HepG2 (cell line): ENCODE results near the gene BRSK2. TPM values are rescaled to one million over a fixed set of nuclear protein-coding genes. Genes with fewer than 3 reads are reported as not detected.

Experiments
- ATAC-seq: fragments of 200-7000 bp; cut with Tn5 transposase; 3 replicates; pipeline ENCODE4 v1.9.1; 2020; ENCODE audit warnings: mild to moderate bottlenecking, moderate library complexity
- BruUV-seq: library from RNA; stranded (reverse); fragments of 400-500 nt; replicated peaks from 2 replicates; lab custom pipeline; 2021; lab: Mats Ljungman, UMichigan
- CTCF ChIA-PET: fragments of 300-600 bp; formaldehyde crosslinking; extraction: SDS; loops from one replicate; lab custom pipeline; 2021; ENCODE audit warnings: low total read pairs, inconsistent platforms, low intra/inter-chr PET ratio; lab: Yijun Ruan, JAX
- POLR2A ChIA-PET: fragments of 350-600 bp; sonication (Branson Sonifier 250); formaldehyde crosslinking; loops from one replicate; lab custom pipeline; 2020; ENCODE audit warnings: antibody characterized with exemption, inconsistent platforms; lab: Yijun Ruan, JAX
- DNase-seq: peaks from one replicate; pipeline ENCODE4 v3.0.0-alpha.2; 2015; ENCODE audit warnings: low spot score
- FAIRE-seq: peaks from 3 replicates; lab custom pipeline; 2011; peaks lifted over from hg19 to GRCh38; lab: Jason Lieb, UNC
- H2AFZ ChIP-seq: one replicate; pipeline ENCODE4 v1.6.1; 2011; ENCODE audit warnings: low read length, inconsistent platforms
- H3K27ac ChIP-seq: fragments of 300-600 bp; 3 replicates; pipeline ENCODE4 v1.8.0; 2011; ENCODE audit warnings: mixed run types, mild to moderate bottlenecking, mixed read lengths, low read length, inconsistent platforms; ENCODE audit not compliant: insufficient read depth; ENCODE audit errors: extremely low read length
- H3K27me3 ChIP-seq, 2 experiments: fragments of 200-600 bp in 1 of 2; 2 replicates in 1 of 2; 3 replicates in 1 of 2; pipeline versions ENCODE4 v1.6.0 to v1.8.0; 2011; ENCODE audit warnings: low read length in 2 of 2, mild to moderate bottlenecking in 2 of 2, moderate library complexity in 2 of 2, inconsistent platforms in 1 of 2; ENCODE audit not compliant: insufficient read depth in 2 of 2, control insufficient read depth in 1 of 2
- H3K36me3 ChIP-seq, 2 experiments: fragments of 200-600 bp in 1 of 2; replicated peaks in 1 of 2; 2 replicates in 1 of 2; 3 replicates in 1 of 2; pipeline versions ENCODE4 v1.5.1 to v1.8.0; 2011; ENCODE audit warnings: low read length in 2 of 2, inconsistent platforms in 1 of 2; ENCODE audit not compliant: insufficient read depth in 2 of 2, control insufficient read depth in 1 of 2
- H3K4me1 ChIP-seq: 2 replicates; pipeline ENCODE4 v1.5.1; 2012; ENCODE audit warnings: low read length, inconsistent platforms; ENCODE audit not compliant: insufficient read depth
- H3K4me2 ChIP-seq: 2 replicates; pipeline ENCODE4 v1.6.0; 2011; ENCODE audit warnings: low read depth, low read length, inconsistent platforms
- H3K4me3 ChIP-seq, 3 experiments: fragments of 200-600 bp in 1 of 3; sonication (generic), shearing (Covaris generic) in 1 of 3; replicated peaks in 1 of 3; 2 replicates each; pipeline ENCODE4 v1.5.1; 2011 to 2016; ENCODE audit warnings: low read length in 3 of 3, inconsistent platforms in 2 of 3, low read depth in 2 of 3, mild to moderate bottlenecking in 2 of 3, control low read depth in 1 of 3, mixed read lengths in 1 of 3; ENCODE audit not compliant: insufficient read depth in 1 of 3
- H3K79me2 ChIP-seq: one replicate; pipeline ENCODE4 v1.6.1; 2011; ENCODE audit warnings: low read length, inconsistent platforms; ENCODE audit not compliant: insufficient read depth
- H3K9ac ChIP-seq: 2 replicates; pipeline ENCODE4 v1.6.0; 2011; ENCODE audit warnings: mild to moderate bottlenecking, low read depth, low read length, inconsistent platforms; ENCODE audit not compliant: insufficient read depth
- H3K9me3 ChIP-seq: 2 replicates; pipeline ENCODE4 v1.5.1; 2012; ENCODE audit warnings: mild to moderate bottlenecking, low read length
- H4K20me1 ChIP-seq: 2 replicates; pipeline ENCODE4 v1.6.0; 2011; ENCODE audit warnings: inconsistent platforms, mild to moderate bottlenecking, low read length, moderate library complexity; ENCODE audit not compliant: insufficient read depth
- CCDC6 ChIP-seq: sonication (generic); formaldehyde crosslinking; IDR thresholded peaks from 2 replicates; pipeline ENCODE4 v1.8.1; 2022; ENCODE audit warnings: mild to moderate bottlenecking, missing genetic modification reagents, moderate library complexity
- CTCF ChIP-seq: sonication (generic); formaldehyde crosslinking; IDR thresholded peaks from 2 replicates; pipeline ENCODE4 v1.5.0; 2020; ENCODE audit warnings: mild to moderate bottlenecking, missing genetic modification reagents, moderate library complexity
- FOXA3 ChIP-seq: IDR thresholded peaks from 2 replicates; pipeline ENCODE4 v1.6.1; 2016; ENCODE audit warnings: missing genetic modification reagents, missing compliant biosample characterization
- HNF4A ChIP-seq: sonication (generic); formaldehyde crosslinking; IDR thresholded peaks from 2 replicates; pipeline ENCODE4 v1.4.0; 2020; ENCODE audit warnings: missing genetic modification reagents
- HNRNPH1 ChIP-seq: fragments of 200-400 bp; formaldehyde crosslinking; optimal IDR thresholded peaks from 2 replicates; pipeline ENCODE3; 2017; ENCODE audit warnings: mild to moderate bottlenecking, low read depth, low read length
- MBD4 ChIP-seq: IDR thresholded peaks from 2 replicates; pipeline ENCODE4 v1.6.1; 2012; ENCODE audit warnings: low read length, inconsistent platforms, borderline replicate concordance
- SKI ChIP-seq: fragments of 450-650 bp; IDR thresholded peaks from one replicate; pipeline ENCODE4 v1.6.1; 2018; ENCODE audit warnings: mild to moderate bottlenecking; ENCODE audit not compliant: partially characterized antibody
- ZMYM2 ChIP-seq: sonication (generic); formaldehyde crosslinking; IDR thresholded peaks from 2 replicates; pipeline ENCODE4 v1.8.0; 2022; ENCODE audit warnings: mild to moderate bottlenecking, missing genetic modification reagents
- ZNF30 ChIP-seq: sonication (generic); formaldehyde crosslinking; IDR thresholded peaks from 2 replicates; pipeline ENCODE4 v1.5.0; 2020; ENCODE audit warnings: mild to moderate bottlenecking, missing genetic modification reagents
- ZNF432 ChIP-seq: sonication (generic); formaldehyde crosslinking; IDR thresholded peaks from 2 replicates; pipeline ENCODE4 v1.5.0; 2020; ENCODE audit warnings: missing genetic modification reagents, mild to moderate bottlenecking, borderline replicate concordance
- ZNF558 ChIP-seq: sonication (generic); formaldehyde crosslinking; IDR thresholded peaks from 2 replicates; pipeline ENCODE4 v1.9.0; 2022; ENCODE audit warnings: mild to moderate bottlenecking, missing genetic modification reagents, borderline replicate concordance
- ZNF703 ChIP-seq: sonication (generic); formaldehyde crosslinking; IDR thresholded peaks from 2 replicates; pipeline ENCODE4 v1.5.1; 2020; ENCODE audit warnings: missing genetic modification reagents, mild to moderate bottlenecking, moderate library complexity, borderline replicate concordance
- ZNF749 ChIP-seq: sonication (generic); formaldehyde crosslinking; IDR thresholded peaks from 2 replicates; pipeline ENCODE4 v1.8.0; 2022; ENCODE audit warnings: mild to moderate bottlenecking, missing genetic modification reagents, moderate library complexity, borderline replicate concordance
- WGBS: methylation state at CpG from one replicate; pipeline ENCODE4 v1.1.6; 2017; ENCODE audit warnings: low lambda C conversion rate; 5-methylcytosine and 5-hydroxymethylcytosine counted together
- in situ Hi-C: cut with HindIII; loops from 2 replicates; pipeline ENCODE4 v1.10.0; 2017; ENCODE audit warnings: low pct_unique_long_range_greater_than_20kb; ENCODE audit not compliant: extremely low pct_ligation_motif_present
- intact Hi-C: fragments of 100-400 bp; cut with micrococcal nuclease; formaldehyde crosslinking; loops from one replicate; pipeline ENCODE4 v1.10.0; 2022; ENCODE audit not compliant: unreplicated experiment
- polyA plus RNA-seq, 8 experiments: library from polyadenylated mRNA; depleted of rRNA in 3 of 8; stranded (reverse) in 7 of 8; unstranded in 1 of 8; fragments of >200 nt; fragmentation: Illumina TruSeq in 4 of 8; extraction: Trizol in 4 of 8; gene quantifications; 2 replicates each; pipeline versions ENCODE4 v1.2.1 to v1.2.3, GENCODE V29; 2011 to 2016; ENCODE audit warnings: low read depth in 4 of 8, missing spikeins in 1 of 8, mixed read lengths in 1 of 8; ENCODE audit not compliant: insufficient read depth in 1 of 8
- total RNA-seq, 5 experiments: library from RNA; depleted of rRNA; stranded (reverse); fragments of >200 nt; fragmentation: Illumina TruSeq; extraction: Trizol; gene quantifications; 2 replicates each; pipeline ENCODE4 v1.2.3, GENCODE V29; 2016; ENCODE audit warnings: low read depth in 1 of 5
- TF ChIP-seq, protein P1 (sequence below): sonication (generic); formaldehyde crosslinking; IDR thresholded peaks from 2 replicates; pipeline ENCODE4 v1.4.0; 2020; ENCODE audit warnings: missing genetic modification reagents, mild to moderate bottlenecking, borderline replicate concordance
- TF ChIP-seq, protein P2 (sequence below): sonication (generic); formaldehyde crosslinking; IDR thresholded peaks from 2 replicates; pipeline ENCODE4 v1.5.0; 2020; ENCODE audit warnings: missing genetic modification reagents

Gene BRSK2
- total and polyA plus RNA-seq, 2 of the 13 experiments (the other 11 are each of a cell fraction or from before 2014, with no cell fraction given), result 0.74 to 1.1 TPM

DNA sequence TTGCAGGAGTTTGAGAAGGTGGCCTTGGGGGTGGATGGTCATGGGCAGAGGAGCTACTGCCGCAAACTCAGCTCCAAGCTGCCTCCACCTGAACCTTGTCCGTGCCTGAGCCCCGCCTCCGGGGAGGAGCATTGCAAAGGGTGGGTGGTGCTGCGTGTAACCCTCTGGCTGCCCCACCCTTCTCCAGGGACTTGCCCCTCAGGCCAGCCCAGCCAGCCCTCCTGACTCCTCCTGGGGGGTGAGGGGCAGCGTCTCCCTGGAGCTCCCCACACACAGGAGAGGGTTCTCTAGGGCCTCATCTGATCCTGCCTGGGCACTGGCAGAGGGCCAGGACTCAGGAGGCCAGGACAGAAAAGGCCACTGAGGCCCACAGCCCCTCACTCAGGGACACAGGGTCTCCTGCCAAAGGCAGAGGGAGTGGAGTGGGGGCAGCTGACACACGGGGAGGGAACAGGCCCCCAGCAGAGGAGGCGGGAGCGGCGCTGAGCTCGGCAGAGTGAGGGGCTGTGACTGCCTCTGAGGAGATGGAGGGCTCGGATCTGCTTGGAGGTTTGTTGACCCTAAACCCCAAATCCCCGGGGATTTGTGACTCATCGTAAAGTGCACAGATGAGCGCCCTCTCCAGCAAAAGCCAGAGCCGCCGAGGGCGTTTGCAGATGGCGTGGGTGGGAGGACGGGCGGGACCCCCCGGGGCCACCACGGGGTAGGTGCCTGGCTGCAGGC, 12.8 kb downstream of the BRSK2 start:
- no peak for FAIRE-seq
- Histone ChIP-seq H4K20me1 (peaks cover 23% of the 10 kb centered on the region; the same call in 1 of the 2 replicates), H3K4me3 (no peak overlapping the region), H3K4me1 (no peaks in the 10 kb centered on the region), H2AFZ (no peak overlapping the region), H3K4me2 (no peak overlapping the region), H3K9ac (no peak overlapping the region), H3K36me3 (no peaks in the 10 kb centered on the region), H3K27me3 (peaks cover 20 to 72% of the 10 kb centered on the region in 2 experiments), H3K27ac (no peak overlapping the region), H3K9me3 (no peaks in the 10 kb centered on the region), H3K79me2 (no peaks in the 10 kb centered on the region)
- ATAC-seq, result no peak
- no TSS peak for BruUV-seq
- TF ChIP-seq, protein P1, sequence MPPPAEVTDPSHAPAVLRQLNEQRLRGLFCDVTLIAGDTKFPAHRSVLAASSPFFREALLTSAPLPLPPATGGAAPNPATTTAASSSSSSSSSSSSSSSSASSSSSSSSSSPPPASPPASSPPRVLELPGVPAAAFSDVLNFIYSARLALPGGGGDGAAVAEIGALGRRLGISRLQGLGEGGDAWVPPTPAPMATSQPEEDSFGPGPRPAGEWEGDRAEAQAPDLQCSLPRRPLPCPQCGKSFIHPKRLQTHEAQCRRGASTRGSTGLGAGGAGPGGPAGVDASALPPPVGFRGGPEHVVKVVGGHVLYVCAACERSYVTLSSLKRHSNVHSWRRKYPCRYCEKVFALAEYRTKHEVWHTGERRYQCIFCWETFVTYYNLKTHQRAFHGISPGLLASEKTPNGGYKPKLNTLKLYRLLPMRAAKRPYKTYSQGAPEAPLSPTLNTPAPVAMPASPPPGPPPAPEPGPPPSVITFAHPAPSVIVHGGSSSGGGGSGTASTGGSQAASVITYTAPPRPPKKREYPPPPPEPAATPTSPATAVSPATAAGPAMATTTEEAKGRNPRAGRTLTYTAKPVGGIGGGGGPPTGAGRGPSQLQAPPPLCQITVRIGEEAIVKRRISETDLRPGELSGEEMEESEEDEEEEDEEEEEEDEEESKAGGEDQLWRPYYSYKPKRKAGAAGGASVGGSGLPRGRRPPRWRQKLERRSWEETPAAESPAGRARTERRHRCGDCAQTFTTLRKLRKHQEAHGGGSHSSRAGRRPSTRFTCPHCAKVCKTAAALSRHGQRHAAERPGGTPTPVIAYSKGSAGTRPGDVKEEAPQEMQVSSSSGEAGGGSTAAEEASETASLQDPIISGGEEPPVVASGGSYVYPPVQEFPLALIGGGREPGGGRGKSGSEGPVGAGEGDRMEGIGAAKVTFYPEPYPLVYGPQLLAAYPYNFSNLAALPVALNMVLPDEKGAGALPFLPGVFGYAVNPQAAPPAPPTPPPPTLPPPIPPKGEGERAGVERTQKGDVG (CRISPR knock-in tag), result no peak
- TF ChIP-seq, protein P2, sequence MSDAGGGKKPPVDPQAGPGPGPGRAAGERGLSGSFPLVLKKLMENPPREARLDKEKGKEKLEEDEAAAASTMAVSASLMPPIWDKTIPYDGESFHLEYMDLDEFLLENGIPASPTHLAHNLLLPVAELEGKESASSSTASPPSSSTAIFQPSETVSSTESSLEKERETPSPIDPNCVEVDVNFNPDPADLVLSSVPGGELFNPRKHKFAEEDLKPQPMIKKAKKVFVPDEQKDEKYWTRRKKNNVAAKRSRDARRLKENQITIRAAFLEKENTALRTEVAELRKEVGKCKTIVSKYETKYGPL (CRISPR knock-in tag), result no peak
- no peak for TF ChIP-seq MBD4
- TF ChIP-seq CCDC6, result no peak
- TF ChIP-seq ZMYM2 (CRISPR knock-in tag), result no peak
- no peak for TF ChIP-seq ZNF432 (CRISPR knock-in tag)
- TF ChIP-seq FOXA3 (CRISPR knock-in tag), result no peak
- TF ChIP-seq ZNF749 (CRISPR knock-in tag), result no peak
- TF ChIP-seq ZNF703, result no peak
- TF ChIP-seq ZNF30 (CRISPR knock-in tag), result no peak
- TF ChIP-seq CTCF (CRISPR knock-in tag), result no peak
- TF ChIP-seq HNRNPH1, result no peak
- no peak for TF ChIP-seq HNF4A (CRISPR knock-in tag)
- TF ChIP-seq ZNF558 (CRISPR knock-in tag), result no peak
- TF ChIP-seq SKI, result no peak
- DNase-seq, result no peak
- ChIA-PET POLR2A (no interaction called here), CTCF (no interaction called here)
- intact Hi-C loops (no loop called here), in situ Hi-C loops (no loop called here)
- WGBS, result 65% methylated on average over 5 of the region's 23 CpGs
